Colonic mucosa (tissue), 4 donors: ENCODE measurements around the gene IKBIP. TPM values are rescaled to one million over a fixed set of nuclear protein-coding genes. Genes with fewer than 3 reads are reported as not detected.

Source experiments
- DNase-seq: peaks from one replicate; pipeline ENCODE4 v3.0.0-alpha.2; 2020
- H3K27ac ChIP-seq: fragments of 200-600 bp; one replicate; pipeline ENCODE4 v1.8.0; 2021
- H3K27me3 ChIP-seq: fragments of 200-600 bp; one replicate; pipeline ENCODE4 v1.8.0; 2021
- H3K36me3 ChIP-seq: fragments of 200-600 bp; one replicate; pipeline ENCODE4 v1.8.0; 2021
- H3K4me1 ChIP-seq: fragments of 200-600 bp; one replicate; pipeline ENCODE4 v1.8.0; 2021; ENCODE audit warnings: mild to moderate bottlenecking
- H3K4me3 ChIP-seq: fragments of 200-600 bp; one replicate; pipeline ENCODE4 v1.8.0; 2021
- H3K9ac ChIP-seq, 2 donors: one replicate each; pipeline ENCODE4 v1.7.0; 2013; ENCODE audit warnings: control low read depth in 2 of 2, low read depth in 2 of 2, low read length in 2 of 2
- H3K9me3 ChIP-seq: fragments of 200-600 bp; one replicate; pipeline ENCODE4 v1.8.0; 2021
- intact Hi-C: fragments of 100-400 bp; cut with DNase I; formaldehyde crosslinking; loops from one replicate; pipeline ENCODE4 v1.14.1; 2022
- total RNA-seq, 2 donors: library from RNA; stranded (reverse); fragmentation: NEBNext Ultra II Directional in 1 of 2; extraction: Animal tissue kit (Norgen Biotek cat#: 25700) in 1 of 2; gene quantifications; one replicate each; pipeline ENCODE4 v1.2.1, GENCODE V29; 2021
- TF ChIP-seq, protein P1 (sequence below): fragments of 200-600 bp; IDR thresholded peaks from one replicate; pipeline ENCODE4 v1.8.0; 2022; ENCODE audit warnings: antibody characterized with exemption, mild to moderate bottlenecking
- donor health status: healthy.
- donor health status: DM: no; HTN: no; CAD: no.
- donor health status: DM: no; HTN: no; CAD: no.

The IKBIP gene
- total RNA-seq, 2 donors from 2014 or later: 5.0 to 6.8 TPM

GRCh38 chr12:98592825-98593322 lies 51.7 kb downstream of the IKBIP start:
- DNase-seq: no peak
- H3K9ac ChIP-seq: peak overlapping the region; percentile 66 to 69
- peak overlapping the region; percentile 92 for H3K27ac ChIP-seq
- H3K27me3 ChIP-seq: no peaks in the 10 kb centered on the region
- H3K4me1 ChIP-seq: no peaks in the 10 kb centered on the region
- no peaks in the 10 kb centered on the region for H3K36me3 ChIP-seq
- TF ChIP-seq, protein P1, sequence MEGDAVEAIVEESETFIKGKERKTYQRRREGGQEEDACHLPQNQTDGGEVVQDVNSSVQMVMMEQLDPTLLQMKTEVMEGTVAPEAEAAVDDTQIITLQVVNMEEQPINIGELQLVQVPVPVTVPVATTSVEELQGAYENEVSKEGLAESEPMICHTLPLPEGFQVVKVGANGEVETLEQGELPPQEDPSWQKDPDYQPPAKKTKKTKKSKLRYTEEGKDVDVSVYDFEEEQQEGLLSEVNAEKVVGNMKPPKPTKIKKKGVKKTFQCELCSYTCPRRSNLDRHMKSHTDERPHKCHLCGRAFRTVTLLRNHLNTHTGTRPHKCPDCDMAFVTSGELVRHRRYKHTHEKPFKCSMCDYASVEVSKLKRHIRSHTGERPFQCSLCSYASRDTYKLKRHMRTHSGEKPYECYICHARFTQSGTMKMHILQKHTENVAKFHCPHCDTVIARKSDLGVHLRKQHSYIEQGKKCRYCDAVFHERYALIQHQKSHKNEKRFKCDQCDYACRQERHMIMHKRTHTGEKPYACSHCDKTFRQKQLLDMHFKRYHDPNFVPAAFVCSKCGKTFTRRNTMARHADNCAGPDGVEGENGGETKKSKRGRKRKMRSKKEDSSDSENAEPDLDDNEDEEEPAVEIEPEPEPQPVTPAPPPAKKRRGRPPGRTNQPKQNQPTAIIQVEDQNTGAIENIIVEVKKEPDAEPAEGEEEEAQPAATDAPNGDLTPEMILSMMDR: no peak
- intact Hi-C loops: no loop called here
- peak overlapping the region; percentile 79 for H3K4me3 ChIP-seq
- no peaks in the 10 kb centered on the region for H3K9me3 ChIP-seq

DNA sequence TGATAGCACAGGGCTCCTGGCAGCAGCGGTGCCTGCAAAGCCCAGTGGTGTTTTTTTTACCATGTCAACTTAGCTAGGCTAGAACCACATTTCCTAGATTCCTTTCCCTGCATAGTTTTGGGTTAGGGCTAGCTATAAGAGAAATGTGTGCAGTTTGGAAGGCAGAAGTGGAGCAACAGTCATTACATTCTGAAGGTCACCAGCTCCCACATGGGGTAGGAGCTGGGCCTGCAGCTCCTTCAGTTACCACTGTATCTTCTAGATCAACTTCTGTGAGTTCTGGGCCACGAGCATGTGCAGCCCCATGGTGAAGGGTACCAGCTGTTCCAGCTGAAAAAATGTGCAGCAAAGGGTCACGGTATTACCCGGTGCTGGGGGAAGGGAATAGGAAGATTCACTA lies 53.4 kb downstream of the IKBIP start:
- H3K9ac ChIP-seq: no peak overlapping the region
- H3K4me3 ChIP-seq: no peak overlapping the region
- no peaks in the 10 kb centered on the region for H3K27me3 ChIP-seq
- DNase-seq: no peak
- H3K36me3 ChIP-seq: no peaks in the 10 kb centered on the region
- TF ChIP-seq, protein P1: no peak
- H3K4me1 ChIP-seq: no peaks in the 10 kb centered on the region
- no peaks in the 10 kb centered on the region for H3K9me3 ChIP-seq
- intact Hi-C loops: no loop called here
- no peak overlapping the region for H3K27ac ChIP-seq

DNA sequence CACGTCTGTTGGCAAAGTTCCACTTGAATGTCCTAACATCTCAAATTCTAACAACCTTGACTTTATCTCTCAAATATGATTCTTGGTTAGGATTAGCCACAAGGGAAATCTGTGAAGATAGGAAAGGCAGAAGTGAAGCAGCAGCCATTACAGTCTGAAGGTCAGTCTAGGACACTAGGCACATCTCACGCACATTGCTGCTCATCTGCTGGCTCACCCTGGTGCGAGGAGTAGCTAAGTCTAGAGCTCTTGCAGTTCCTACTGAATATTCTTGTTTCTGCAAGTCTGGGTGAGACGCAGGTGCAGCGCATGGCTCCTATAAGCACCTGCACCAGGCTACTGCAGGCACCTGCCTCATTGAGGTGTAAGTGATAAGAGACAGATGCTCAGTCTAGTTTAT lies 57.5 kb downstream of the IKBIP start:
- TF ChIP-seq, protein P1: no peak
- H3K27me3 ChIP-seq: no peaks in the 10 kb centered on the region
- H3K27ac ChIP-seq: no peak overlapping the region
- no peaks in the 10 kb centered on the region for H3K36me3 ChIP-seq
- intact Hi-C loops: no loop called here
- no peaks in the 10 kb centered on the region for H3K9me3 ChIP-seq
- no peak overlapping the region for H3K4me3 ChIP-seq
- no peak for DNase-seq
- H3K4me1 ChIP-seq: no peaks in the 10 kb centered on the region
- H3K9ac ChIP-seq: no peak overlapping the region

DNA sequence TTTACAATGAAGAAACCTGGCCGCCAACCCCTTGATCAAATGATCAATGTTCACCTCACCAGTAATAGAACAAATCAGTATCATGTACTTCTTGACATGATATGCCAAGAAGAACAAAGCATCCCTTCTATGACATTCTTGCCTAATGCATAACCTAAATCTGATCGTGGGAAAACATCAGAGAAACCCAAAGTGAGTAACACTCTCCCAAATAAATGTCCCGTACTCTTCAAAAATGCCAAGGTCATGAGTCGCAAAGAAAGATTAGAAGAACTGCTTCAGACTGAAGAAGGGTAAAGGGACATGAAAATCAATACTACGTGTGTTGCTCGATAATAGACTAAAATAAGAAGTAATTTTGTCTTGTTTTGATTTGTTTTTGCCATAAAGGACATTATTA lies 62.5 kb downstream of the IKBIP start:
- Histone ChIP-seq H3K27me3 (no peaks in the 10 kb centered on the region), H3K36me3 (no peaks in the 10 kb centered on the region), H3K27ac (no peak overlapping the region), H3K4me3 (no peak overlapping the region), H3K9me3 (no peaks in the 10 kb centered on the region), H3K9ac (no peak overlapping the region), H3K4me1 (no peaks in the 10 kb centered on the region)
- intact Hi-C loops: no loop called here
- TF ChIP-seq, protein P1: no peak
- DNase-seq: no peak

DNA sequence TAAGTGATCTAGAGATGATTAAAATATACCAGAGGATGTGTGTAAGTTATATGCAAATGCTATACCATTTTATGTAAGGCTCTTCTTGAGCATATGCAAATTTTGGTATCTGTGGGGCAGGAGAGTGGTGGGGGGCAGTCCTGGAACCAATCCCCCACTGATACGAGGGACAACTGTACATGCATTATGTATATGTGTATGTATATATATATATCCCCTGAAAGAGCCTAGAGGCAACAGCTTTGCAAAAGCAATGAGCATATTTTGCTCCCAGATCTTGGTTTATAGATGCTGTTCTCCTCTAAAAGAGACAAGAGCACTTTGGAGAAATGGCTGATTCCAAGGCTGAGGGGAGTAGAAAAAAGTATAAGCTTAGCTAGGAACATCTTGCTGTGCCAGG lies 63.5 kb downstream of the IKBIP start:
- Histone ChIP-seq H3K4me3 (no peak overlapping the region), H3K36me3 (no peaks in the 10 kb centered on the region), H3K9me3 (no peaks in the 10 kb centered on the region), H3K27me3 (no peaks in the 10 kb centered on the region), H3K9ac (no peak overlapping the region), H3K27ac (no peak overlapping the region), H3K4me1 (no peaks in the 10 kb centered on the region)
- TF ChIP-seq, protein P1: no peak
- intact Hi-C loops: no loop called here
- no peak for DNase-seq

- no peak for DNase-seq
These were observed 63.9 kb downstream of the IKBIP start for GRCh38 chr12:98580695-98581094.

More at GRCh38 chr12:98580695-98581094, 63.9 kb downstream of the IKBIP start:
- Histone ChIP-seq H3K27me3 (no peaks in the 10 kb centered on the region), H3K36me3 (no peaks in the 10 kb centered on the region), H3K4me1 (no peaks in the 10 kb centered on the region), H3K27ac (no peak overlapping the region), H3K9ac (no peak overlapping the region), H3K9me3 (no peaks in the 10 kb centered on the region), H3K4me3 (no peak overlapping the region)
- TF ChIP-seq, protein P1: no peak
- intact Hi-C loops: no loop called here
